Thymus (tissue), 2 donors: ENCODE results near the gene ZNF69. TPM values are rescaled to one million over a fixed set of nuclear protein-coding genes. Genes with fewer than 3 reads are reported as not detected.

ENCODE experiments used
- polyA plus RNA-seq: library from polyadenylated mRNA; stranded (reverse); fragments of 200-250 nt; gene quantifications from one replicate; pipeline ENCODE4 v1.2.3, GENCODE V29; 2013
- total RNA-seq: library from RNA; stranded (reverse); fragments of 120-200 nt; gene quantifications from one replicate; pipeline ENCODE4 v1.2.4, GENCODE V29; 2013
- donor health status: healthy.

Gene ZNF69
- total and polyA plus RNA-seq, 2 donors = 5.1 to 9.4 TPM

Other genes starting within 250 kb of the ZNF69 start
- gene ZNF823, start 148.8 kb upstream of the ZNF69 start, total RNA-seq = 8.6 TPM
- gene ZNF823, start 148.8 kb upstream of the ZNF69 start, polyA plus RNA-seq = 5.6 TPM
- gene ZNF441, start 120.8 kb upstream of the ZNF69 start, total RNA-seq = 7.7 TPM
- gene ZNF441, start 120.8 kb upstream of the ZNF69 start, polyA plus RNA-seq = 9.0 TPM
- gene ZNF491, start 89.3 kb upstream of the ZNF69 start, total RNA-seq = 4.8 TPM
- gene ZNF491, start 89.3 kb upstream of the ZNF69 start, polyA plus RNA-seq = 3.5 TPM
- 8.9 TPM for gene ZNF440, start 73.5 kb upstream of the ZNF69 start, total RNA-seq
- 19.0 TPM for gene ZNF440, start 73.5 kb upstream of the ZNF69 start, polyA plus RNA-seq
- gene ZNF439, start 39.1 kb upstream of the ZNF69 start, total RNA-seq = 15.2 TPM
- 28.7 TPM for gene ZNF439, start 39.1 kb upstream of the ZNF69 start, polyA plus RNA-seq
- gene ZNF700, start 37.3 kb downstream of the ZNF69 start, total RNA-seq = 13.6 TPM
- gene ZNF700, start 37.3 kb downstream of the ZNF69 start, polyA plus RNA-seq = 42.6 TPM
- 4.4 TPM for gene ZNF763, start 77.3 kb downstream of the ZNF69 start, total RNA-seq
- gene ZNF763, start 77.3 kb downstream of the ZNF69 start, polyA plus RNA-seq = 9.9 TPM
- gene ZNF433, start 147.9 kb downstream of the ZNF69 start, total RNA-seq = 2.0 TPM
- 6.3 TPM for gene ZNF433, start 147.9 kb downstream of the ZNF69 start, polyA plus RNA-seq
- gene ZNF878, start 165.2 kb downstream of the ZNF69 start, total RNA-seq = 0.38 TPM
- 0.23 TPM for gene ZNF878, start 165.2 kb downstream of the ZNF69 start, polyA plus RNA-seq
- 4.6 TPM for gene ZNF844, start 176.9 kb downstream of the ZNF69 start, total RNA-seq
- gene ZNF844, start 176.9 kb downstream of the ZNF69 start, polyA plus RNA-seq = 7.0 TPM